SH-SY5Y (cell line): ENCODE data around the gene RNF166.

ENCODE experiments used
- GATA2 ChIP-seq: IDR thresholded peaks from 2 replicates; pipeline ENCODE4 v1.6.1; 2011; ENCODE audit warnings: mild to moderate bottlenecking, low read depth, low read length
- GATA3 ChIP-seq: IDR thresholded peaks from 2 replicates; pipeline ENCODE4 v1.6.1; 2011; ENCODE audit warnings: low read depth, mild to moderate bottlenecking, low read length, moderate library complexity

DNA sequence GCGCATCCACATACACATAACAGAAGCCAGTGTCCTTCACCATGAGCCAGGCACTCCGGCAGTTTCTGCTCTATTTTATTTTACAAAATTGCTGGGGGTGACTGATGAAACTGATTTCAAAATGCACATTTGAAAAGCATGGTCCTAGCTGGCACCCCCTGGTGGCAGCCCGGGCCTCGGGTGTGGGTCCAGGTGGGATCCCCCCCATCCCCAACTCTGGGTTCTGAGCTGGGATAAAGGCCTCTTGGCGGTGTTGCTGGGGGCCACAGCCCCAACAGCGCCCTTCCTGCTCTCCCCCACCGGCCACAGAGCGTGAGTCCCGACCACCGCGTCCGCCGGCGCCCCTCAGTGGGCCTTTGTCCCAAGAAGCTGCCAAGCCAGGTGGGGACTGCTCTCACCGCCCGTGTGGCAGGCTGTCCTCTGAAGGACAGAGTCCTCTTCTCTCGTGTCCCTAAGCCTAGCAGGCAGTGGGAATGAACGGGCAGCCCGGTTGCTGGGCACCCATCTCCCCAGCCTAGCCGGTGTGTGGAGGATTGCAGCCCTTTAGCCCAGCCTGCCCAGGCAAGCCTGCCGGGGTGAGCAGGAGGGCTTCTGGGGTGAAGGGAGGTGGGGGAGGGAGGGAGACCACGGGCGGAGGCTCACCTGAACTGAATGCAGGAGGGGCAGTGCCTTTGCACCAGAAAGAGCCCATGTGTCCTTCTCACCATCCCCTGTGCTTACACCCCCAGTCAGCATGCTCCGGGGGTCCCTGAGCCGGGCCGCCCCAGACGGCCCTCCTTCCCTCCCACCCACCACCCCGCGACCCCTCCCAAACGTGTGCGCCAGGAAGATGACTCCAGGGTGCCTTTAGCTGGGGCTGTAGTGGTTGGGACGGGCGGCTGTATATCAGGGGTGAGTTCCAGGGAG, 20.8 kb downstream of the RNF166 start:
- TF ChIP-seq GATA3 (no peak), GATA2 (no peak)
